ENCODE measurements around the gene DPP9. TPM values are rescaled to one million over a fixed set of nuclear protein-coding genes. Genes with fewer than 3 reads are reported as not detected.
A peak's percentile ranks its signal among the peaks of the same experiment; 100 is the strongest.

Gene DPP9
- total and polyA plus RNA-seq, 2 of the 13 experiments (the other 11 are each of a cell fraction or from before 2014, with no cell fraction given) = 8.4 to 25.8 TPM

DNA sequence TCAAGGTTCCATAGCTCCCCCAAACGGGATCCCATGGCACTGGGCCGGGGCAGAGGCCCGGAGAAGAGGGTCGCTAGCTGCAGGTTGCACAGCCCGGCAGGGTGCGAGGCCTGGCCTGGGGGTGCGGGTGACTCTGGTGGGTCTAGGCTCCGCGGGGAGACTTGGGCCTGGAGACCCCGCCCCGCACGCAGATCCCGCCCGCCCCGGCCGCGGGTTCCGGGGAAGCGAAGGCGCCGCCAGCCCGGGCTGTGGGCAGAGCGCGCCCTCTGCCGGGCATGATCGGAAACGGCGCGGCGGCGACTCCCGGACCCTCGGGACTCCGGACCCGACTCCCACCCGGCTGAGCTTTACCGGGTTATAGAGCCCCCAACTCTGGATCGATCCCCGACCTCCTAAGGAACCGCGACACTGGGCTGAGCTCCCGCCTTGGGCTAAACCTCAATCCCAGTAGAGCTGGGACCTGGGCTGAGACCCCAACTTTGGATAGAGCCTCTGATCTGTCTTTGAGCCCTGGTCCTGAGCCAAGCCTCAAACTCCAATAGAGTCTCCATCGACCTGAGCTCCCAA is 87.4 kb downstream of the DPP9 start (continued):
- TF ChIP-seq HMGXB3 (CRISPR knock-in tag; IDR thresholded peaks at IDR 0.05; ENCODE audit: borderline replicate concordance) (no peak), TCF12 (IDR thresholded peaks at IDR 0.05) (no peak), TCF12 (CRISPR knock-in tag; IDR thresholded peaks at IDR 0.05) (peak; percentile 76; the same call in 1 of the 2 replicates), MXD1 (CRISPR knock-in tag; IDR thresholded peaks at IDR 0.05) (peak; percentile 38; the same call in 1 of the 2 replicates), KDM2A (CRISPR knock-in tag; IDR thresholded peaks at IDR 0.05; ENCODE audit: borderline replicate concordance, low read depth) (peak; percentile 70), TCF7 (IDR thresholded peaks at IDR 0.05; ENCODE audit: low read depth) (no peak), ELF3 (CRISPR knock-in tag; IDR thresholded peaks at IDR 0.05) (no peak), HOXA5 (CRISPR knock-in tag; IDR thresholded peaks at IDR 0.05) (peak; percentile 75), SALL2 (CRISPR knock-in tag; IDR thresholded peaks at IDR 0.05) (peak; percentile 69; the same call in 1 of the 2 replicates), TRIM22 (IDR thresholded peaks at IDR 0.05) (no peak), ZNF251 (CRISPR knock-in tag; IDR thresholded peaks at IDR 0.05) (no peak), ZNF776 (CRISPR knock-in tag; IDR thresholded peaks at IDR 0.05) (peak; percentile 50; the same call in 1 of the 2 replicates), ZSCAN9 (CRISPR knock-in tag; IDR thresholded peaks at IDR 0.05; ENCODE audit: borderline replicate concordance) (no peak), SP4 (CRISPR knock-in tag; IDR thresholded peaks at IDR 0.05) (0 out of 2 replicates have a peak, but pooled peaks have one; percentile 9)
- TF ChIP-seq, protein P1, sequence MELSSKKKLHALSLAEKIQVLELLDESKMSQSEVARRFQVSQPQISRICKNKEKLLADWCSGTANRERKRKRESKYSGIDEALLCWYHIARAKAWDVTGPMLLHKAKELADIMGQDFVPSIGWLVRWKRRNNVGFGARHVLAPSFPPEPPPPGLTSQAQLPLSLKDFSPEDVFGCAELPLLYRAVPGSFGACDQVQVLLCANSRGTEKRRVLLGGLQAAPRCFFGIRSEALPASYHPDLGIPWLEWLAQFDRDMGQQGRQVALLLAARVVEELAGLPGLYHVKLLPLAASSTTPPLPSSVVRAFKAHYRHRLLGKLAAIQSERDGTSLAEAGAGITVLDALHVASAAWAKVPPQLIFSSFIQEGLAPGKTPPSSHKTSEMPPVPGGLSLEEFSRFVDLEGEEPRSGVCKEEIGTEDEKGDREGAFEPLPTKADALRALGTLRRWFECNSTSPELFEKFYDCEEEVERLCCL (CRISPR knock-in tag; IDR thresholded peaks at IDR 0.05; ENCODE audit: borderline replicate concordance) = no peak
- TF ChIP-seq, protein P2, sequence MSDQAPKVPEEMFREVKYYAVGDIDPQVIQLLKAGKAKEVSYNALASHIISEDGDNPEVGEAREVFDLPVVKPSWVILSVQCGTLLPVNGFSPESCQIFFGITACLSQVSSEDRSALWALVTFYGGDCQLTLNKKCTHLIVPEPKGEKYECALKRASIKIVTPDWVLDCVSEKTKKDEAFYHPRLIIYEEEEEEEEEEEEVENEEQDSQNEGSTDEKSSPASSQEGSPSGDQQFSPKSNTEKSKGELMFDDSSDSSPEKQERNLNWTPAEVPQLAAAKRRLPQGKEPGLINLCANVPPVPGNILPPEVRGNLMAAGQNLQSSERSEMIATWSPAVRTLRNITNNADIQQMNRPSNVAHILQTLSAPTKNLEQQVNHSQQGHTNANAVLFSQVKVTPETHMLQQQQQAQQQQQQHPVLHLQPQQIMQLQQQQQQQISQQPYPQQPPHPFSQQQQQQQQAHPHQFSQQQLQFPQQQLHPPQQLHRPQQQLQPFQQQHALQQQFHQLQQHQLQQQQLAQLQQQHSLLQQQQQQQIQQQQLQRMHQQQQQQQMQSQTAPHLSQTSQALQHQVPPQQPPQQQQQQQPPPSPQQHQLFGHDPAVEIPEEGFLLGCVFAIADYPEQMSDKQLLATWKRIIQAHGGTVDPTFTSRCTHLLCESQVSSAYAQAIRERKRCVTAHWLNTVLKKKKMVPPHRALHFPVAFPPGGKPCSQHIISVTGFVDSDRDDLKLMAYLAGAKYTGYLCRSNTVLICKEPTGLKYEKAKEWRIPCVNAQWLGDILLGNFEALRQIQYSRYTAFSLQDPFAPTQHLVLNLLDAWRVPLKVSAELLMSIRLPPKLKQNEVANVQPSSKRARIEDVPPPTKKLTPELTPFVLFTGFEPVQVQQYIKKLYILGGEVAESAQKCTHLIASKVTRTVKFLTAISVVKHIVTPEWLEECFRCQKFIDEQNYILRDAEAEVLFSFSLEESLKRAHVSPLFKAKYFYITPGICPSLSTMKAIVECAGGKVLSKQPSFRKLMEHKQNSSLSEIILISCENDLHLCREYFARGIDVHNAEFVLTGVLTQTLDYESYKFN (CRISPR knock-in tag; conservative IDR thresholded peaks at IDR 0.05) = no peak
